DMS 273 (cell line): Measurements from ENCODE around the gene GLMP.

Experiments
- DNase-seq: peaks from one replicate; lab custom pipeline; 2025; ENCODE audit not compliant: unreplicated experiment; lab: John Stamatoyannopoulos, UW

Gene GLMP

DNA sequence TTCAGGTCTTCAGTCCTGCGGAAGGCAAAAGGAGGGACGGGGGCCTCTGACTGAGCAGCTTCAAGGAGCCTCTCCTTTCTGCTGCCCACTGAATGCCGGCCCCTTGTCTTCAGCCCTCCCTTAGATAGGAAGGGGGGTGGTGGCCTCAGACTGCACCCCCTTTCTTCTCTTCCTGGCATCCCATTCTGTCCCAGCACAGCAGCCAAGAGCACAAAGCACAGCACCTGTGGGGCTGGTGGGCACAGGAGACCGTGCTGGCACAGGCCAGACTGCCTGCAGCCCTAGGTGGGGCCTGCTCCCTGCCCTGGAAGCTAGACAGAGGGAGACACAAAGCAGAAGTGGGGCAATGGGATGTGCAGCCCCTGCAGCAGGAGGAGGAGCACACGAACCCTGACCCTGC lies 45.9 kb downstream of the GLMP start:
- no peak for DNase-seq

DNA sequence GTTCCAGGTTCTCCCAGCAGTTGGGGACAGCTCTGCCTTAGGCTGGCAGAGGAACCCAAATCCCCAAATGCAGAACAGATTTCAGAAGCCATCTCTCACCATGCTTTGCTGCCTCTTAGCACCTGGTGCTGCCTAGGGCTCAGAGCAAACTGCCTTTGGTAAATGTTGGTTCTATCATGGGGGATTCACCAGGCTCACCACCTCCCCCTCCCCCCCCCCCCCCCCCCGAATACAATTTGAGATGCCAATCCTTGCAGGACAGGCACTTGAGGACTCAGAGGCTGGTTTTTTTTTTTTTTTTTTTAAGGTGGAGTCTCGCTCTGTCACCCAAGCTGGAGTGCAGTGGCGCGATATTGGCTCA lies 47.2 kb downstream of the GLMP start:
- DNase-seq = peak; percentile 62

- DNase-seq = peak; percentile 62
These were observed 47.8 kb downstream of the GLMP start, which contains the start of gene PAQR6 for GRCh38 chr1:156247460-156248322. Gene PAQR6, minus strand, starts transcription at chr1:156248056. Its CDS starts 1,325 bp downstream, at chr1:156246731.

GRCh38 chr1:156246781-156247459 lies 48.6 kb downstream of the GLMP start:
- peak; percentile 73 for DNase-seq

- peak; percentile 62 for DNase-seq
These were observed 49.2 kb downstream of the GLMP start for GRCh38 chr1:156246241-156246780.

GRCh38 chr1:156245451-156246232 lies 49.8 kb downstream of the GLMP start:
- DNase-seq = peak; percentile 72

GRCh38 chr1:156244712-156245111 lies 50.8 kb downstream of the GLMP start:
- DNase-seq = no peak

GRCh38 chr1:156244126-156244525 lies 51.4 kb downstream of the GLMP start:
- no peak for DNase-seq

GRCh38 chr1:156242738-156243137 lies 52.7 kb downstream of the GLMP start:
- DNase-seq = no peak
